Measurements from ENCODE around the gene STARD13.

The STARD13 gene

DNA sequence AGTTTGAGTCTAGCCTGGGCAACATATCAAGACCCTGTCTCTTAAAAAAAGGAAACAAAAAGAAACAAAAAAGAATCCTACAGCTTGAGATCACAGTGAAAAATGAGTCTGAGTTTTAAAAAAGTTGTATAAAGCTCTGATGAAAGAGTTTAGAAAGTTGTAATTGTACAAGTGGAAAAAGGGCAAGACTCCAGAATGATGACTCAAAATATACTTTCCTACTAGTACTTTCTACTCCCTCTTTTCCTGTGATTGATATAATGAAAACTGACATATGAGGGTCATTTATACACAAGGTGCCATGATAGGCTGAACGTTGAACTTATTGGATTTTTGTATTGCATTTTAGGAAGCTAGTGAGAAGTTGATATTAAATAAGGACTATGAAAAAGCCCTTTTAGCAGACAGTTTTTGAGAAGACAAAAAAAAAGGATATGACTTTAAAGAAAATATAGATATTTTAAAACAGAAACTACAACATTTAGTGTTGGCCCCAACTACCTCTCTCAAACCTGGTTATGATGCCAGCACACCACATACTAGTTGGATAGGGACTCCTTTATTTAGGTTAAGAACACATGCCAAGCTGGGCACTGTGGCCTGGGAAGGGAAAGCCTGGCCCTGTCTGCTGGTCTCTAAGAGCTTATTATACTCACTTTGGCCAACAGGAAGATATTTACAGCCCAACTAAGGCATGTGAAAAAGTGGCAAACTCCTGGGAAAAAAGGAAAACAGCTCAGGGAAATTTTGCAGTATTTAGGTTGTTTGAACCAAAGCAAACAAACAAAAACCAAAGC, 152.7 kb downstream of the STARD13 start:
- no peak for DNase-seq

DNA sequence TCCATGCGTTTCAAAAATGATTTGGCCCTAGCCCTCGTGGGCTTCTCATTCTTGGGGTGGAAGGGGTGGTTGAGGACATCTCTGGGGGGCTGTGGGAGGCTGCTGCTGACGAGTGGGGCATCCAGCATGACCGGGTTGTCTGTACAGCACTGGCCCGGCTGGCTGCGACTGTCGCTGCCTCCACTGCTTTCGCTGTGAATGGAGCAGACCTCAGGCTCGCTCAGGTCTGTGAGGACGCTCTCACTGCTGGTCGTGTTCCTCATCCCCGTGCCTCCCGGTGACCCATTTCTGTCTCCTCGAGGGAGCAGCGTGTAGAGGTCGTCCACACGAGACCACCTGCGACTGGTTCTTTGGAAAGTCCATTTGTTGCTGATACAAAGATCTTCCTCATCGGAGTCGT, 155.7 kb downstream of the STARD13 start:
- no peak for DNase-seq

DNA sequence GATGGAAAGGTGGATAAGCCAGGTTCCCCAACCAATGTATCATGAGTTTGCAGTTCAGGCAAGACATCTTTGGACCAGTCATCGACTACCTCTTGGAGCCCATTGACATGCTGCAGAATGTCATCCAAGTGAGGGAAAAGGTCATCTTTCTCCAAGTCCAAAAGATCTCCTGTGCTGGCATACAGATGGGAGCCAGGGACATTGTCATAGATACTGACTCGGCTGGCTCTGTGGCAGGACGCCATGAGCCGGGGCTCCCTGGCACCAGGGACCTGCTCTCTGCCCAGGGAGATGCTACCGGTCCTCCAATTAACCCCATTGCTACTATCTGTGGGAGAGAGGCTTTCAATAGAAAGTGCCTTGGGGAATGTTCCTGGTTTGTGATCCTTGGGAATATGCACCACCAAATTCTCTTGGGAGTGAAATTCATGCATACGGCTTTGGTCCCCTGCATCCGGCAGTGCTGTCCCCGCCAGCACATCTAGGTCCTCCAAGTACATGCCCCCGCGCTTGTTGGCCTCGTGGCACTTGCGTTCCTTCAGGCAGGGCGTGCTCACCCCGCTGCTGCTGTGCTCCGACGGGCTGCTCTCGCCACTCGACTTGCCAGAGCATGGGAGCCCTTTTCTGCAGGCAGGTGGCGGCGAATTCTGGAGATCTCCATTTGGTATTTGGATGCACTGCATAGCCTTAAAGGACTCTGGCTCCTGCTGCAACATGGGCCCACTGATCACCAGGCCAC, 156.3 kb downstream of the STARD13 start:
- no peak for DNase-seq

DNA sequence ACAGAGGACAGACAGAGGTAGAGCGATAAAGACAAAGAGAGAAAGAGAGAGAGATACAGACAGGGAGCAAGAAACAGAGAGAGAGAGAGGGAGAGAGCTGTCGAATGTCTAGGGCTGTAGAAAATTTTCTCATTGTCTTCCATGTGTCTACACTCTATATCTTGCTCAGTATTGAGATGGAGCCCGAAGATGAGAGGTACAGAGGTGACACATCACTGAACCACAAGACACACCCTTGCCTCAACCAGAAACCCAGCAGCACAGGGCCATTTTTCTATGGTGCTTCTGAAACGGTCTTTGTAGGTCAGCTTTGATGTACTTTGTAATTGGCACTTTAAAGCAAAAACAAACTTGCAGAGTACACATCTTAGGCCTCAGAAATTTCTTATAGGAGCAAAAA, 157.4 kb downstream of the STARD13 start:
- no peak for DNase-seq

DNA sequence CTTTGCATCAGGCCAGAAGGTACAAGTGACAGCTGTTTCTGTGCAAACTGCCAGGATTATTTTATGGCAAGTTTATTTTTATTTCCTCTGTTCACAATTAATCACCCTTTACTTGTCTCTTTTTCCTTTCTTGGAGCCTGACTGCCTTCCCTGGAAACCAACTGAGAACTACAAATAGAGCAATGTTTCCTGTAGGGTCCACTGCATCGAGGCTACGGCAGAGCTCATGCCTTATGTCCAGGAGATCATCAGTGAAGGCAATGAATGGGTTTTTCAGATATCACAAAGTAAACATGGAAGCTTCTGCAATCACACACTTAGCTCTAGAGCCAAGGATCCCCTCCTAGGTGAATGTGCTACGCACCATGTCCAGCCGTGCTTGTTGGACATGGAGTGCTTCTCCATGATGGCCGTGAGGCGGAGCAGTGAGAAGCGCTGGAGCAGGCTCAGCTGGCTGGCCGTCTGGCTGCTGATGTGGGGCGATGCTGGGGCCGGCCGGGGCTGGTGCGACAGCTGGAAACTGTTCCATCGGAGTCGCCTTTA, 158.5 kb downstream of the STARD13 start:
- no peak for DNase-seq

DNA sequence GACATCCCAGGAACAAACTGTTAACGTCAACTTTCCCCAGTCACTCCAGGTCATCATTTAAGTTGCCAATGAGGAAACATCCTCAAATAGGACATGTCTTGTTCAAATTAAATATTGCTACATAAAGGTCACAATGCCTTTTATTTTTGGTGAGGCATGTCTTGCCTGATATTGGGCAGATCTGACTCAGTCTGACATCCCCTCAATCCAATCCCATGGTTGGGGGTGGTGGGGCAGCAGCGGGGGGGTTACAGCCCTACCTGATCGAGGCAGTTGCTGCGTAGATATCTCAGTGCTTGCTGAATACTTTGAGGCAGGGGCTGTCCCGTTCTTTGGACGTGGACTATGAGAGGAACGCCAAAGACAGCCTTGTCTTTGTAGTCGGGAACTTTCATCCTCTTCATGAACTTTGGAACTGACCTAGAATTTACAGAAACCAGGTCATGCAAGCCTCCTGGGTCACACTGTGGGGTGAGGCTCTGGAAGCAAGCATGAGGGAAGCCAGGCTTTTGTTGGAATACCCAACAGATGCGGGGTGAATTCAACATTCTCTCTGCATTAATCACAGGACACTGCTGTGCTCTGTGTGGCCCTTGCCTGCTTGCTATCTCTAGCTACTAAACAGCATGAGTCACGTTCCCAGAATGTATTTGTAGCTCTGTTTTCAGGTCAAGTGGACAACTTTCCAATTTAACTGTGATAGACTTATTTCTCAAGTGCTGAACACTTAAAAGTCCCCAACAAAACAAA, 159.6 kb downstream of the STARD13 start:
- no peak for DNase-seq

DNA sequence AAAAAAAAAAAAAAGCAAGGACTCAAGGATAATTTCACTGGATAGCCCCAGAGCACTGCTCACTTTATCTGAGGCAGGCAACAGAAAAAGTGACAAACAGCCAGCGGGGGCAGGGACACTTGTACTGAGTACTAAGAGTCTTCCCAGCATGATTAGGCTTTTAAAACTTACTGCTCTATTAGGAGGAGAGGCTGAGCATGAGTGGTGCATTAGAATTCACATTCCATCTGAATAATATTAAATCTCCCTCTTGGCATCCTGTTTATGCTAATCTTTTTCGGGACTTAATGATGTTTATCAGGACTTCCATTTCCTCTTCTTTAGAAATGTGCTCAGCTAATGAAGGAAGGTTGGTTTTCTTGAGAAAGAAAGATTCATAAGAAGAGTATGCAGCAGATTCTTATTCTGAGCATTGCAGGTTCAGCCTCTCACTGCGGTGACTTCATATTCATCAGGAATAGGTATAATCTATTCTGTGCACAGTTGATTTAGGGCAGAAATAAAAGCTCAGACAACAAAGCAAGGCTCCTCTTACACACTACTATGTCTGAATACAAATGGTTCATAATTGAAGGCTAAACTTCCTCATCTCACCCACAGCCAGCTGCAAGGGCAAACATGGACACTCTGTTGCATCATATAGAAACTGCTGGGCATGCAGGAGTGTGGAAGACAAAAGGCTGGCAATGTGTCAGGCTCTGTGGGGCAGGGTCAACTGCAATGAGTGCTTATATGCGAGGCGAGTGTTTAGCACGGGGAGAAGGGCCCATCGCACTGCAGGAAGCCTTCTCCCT, 162.3 kb downstream of the STARD13 start:
- DNase-seq: no peak

DNA sequence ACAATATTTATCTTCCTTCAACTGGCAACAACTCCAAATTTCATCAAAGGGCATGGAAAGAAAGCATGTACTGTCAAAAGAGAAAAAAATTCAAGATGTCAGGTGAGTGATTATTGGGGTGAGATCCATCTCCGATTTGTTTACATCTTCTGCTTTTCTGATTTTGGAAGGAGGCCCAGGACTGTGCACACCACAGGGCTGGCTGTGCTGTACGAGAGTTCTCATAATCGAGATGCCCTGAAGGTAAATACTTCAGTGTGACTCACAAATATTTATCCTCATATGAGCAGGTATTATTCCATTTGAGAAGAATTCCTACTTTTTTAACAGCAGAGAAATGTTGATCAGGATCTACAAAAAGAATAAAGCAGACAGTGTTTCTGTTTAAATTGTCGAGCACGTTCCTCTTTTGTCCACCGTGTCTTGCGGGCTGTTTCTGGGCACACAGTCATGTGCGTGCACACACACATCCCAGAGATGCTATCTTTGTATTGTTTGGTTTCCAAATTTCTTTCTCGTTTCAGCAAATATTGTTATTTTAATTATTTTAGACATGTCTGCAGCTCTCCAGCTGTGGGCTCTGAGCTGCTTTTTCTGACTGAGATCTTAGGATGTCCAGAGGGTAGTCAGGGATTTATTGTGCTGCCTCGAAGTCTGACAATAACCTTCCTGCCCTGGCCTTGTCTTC, 165.6 kb downstream of the STARD13 start:
- DNase-seq: no peak

DNA sequence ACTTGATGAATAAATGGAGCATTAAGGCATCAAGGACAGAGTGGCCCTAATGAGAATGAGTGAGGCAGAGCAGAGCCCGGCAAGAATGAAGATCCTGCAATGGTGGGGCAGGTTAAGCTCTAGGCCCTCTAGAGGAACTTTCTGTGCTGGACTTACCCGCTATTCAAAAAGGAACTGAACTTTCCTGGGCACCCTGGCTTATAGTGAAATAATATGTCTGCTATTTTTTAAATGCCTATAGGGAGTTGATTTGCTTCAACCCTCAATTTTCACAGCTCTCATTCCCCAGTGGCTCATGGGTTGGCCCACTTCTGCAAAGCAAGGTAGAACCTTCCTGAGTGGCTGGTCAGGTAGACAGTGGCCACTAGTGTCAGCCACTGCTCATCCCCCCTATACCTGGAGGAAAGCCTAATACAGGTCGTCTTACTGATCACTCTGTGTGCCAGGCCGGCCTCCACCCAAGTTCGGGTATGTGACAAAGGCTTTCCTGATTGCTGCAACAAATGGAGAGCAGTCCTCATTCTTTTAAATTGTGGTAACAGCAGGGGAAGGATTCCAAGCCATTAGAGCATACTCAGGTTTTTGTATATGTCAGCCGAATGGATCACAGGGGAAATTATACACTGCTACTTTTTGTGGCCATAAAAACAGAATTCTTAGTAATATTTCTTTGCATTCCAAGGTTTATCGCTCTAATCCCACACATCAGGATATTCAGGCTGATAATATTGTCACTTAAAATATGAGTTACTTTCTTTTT, 166.4 kb downstream of the STARD13 start:
- DNase-seq: no peak

DNA sequence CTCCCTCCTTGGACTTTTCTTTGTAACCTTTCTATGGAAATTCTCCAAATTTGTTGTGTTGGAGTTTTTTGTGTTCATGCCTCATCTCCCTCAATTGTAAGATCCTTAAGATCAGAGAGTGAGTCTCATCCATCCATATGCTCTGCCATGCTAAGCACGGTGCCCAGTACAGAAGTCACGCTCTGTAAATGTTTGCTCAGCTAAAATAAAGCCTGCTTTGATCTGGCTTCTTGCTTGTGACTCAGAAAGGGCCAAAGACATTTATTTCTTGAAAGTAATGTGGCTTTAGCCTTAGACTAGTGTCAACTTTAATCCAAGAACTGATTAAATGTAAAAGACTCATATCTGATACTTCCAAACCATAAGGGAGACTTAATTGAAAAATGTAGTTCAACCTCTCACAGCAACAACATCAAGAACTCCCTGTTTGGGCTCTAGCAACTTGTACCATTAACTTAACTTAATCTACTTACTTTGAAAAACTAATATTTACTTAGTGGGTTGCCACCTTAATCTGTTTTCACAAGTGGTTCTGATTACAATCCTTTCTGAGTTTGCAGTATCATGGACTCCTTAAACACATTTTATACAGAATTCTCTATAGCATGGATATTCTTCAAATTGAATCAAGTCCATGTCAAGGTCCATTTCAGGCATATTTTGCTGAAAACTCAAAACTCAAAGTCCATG, 169.1 kb downstream of the STARD13 start:
- no peak for DNase-seq

DNA sequence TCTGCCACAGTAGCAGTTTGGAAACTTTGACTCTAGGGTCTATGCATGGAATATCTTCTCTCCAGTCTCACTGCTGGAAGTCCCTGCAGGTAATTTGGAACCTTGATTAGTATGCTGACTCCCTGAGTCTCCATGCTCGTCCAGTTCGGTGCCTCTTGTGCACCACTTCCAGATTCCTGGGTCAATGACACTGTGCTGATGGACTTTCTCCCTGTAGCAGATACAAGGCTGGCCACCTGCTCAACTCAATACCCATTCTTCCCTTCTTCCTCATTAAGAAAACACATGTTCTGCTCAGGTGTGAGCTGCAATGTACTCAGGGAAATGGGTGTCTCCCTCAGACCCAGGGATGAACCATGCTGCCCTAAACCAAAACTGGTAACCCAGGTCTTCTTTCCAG, 170.3 kb downstream of the STARD13 start:
- DNase-seq: no peak

DNA sequence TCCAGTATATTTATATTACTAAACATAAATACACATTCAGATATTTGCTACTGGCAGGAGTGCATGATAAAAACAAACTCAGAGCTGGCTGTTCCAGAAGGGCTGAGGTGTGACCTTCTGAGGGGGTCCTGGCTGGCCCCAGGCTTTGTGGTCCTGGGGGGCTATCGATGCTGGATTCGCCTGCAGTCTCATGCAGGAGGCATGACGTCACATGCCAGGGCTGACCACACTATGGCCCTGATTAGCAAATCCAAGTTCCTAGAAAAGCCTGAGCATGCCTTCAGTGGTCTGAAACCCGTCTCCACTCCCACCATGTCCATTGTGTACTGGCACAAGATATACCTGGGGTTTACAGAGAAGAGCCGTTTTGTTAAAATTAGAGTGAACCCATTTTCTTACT, 171.4 kb downstream of the STARD13 start:
- DNase-seq: no peak

DNA sequence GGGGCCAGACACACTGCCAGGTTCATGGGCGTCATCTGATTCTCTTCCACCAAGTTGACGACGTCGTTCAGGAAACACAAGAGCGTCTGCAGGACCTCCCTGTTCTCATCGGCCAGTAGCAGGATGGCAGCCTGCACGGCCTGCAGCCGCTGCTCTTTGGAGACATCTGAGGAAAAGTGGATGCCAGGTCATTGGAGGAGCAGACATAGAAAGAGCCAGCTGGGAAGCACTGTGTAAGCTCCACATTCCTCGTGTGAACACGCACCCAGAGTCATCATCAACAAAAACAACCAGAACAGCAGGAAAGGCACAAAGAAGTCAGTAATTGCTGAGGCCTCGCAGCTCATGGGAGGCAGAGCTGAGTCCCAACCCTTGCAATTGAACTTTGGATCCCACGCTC, 172.8 kb downstream of the STARD13 start:
- DNase-seq: no peak

DNA sequence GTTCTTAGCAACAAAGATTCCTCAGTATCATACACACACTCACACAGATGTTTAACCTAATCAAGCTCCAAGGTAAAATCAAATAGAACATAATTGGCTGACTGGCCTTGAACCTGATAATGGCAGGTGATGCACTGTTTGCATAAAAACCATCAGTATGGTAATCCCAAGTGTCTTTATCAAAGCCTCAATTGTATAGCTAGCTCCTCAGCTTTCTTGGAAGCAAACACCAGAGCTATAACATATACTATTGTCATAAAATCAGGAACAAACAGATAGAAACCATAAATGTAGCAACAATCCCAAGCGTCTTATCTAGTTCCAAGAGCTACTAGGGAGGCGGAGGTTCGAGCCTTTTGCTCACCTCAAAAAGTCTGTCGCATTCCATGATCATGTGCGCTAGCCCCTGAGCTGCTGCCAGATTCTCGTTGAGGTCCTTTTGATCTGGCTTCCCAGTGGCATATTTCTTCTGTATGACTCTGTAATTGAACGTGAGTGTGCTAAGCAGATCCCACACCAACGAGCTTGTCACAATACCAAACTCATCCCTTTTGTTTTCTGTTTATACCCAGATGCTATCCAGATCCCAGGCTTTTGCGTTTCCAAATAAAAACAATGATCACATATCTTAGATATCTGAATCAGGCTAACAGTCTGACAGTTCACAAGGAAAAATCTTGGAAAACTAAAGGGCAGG, 174.0 kb downstream of the STARD13 start:
- peak; percentile 27 for DNase-seq

DNA sequence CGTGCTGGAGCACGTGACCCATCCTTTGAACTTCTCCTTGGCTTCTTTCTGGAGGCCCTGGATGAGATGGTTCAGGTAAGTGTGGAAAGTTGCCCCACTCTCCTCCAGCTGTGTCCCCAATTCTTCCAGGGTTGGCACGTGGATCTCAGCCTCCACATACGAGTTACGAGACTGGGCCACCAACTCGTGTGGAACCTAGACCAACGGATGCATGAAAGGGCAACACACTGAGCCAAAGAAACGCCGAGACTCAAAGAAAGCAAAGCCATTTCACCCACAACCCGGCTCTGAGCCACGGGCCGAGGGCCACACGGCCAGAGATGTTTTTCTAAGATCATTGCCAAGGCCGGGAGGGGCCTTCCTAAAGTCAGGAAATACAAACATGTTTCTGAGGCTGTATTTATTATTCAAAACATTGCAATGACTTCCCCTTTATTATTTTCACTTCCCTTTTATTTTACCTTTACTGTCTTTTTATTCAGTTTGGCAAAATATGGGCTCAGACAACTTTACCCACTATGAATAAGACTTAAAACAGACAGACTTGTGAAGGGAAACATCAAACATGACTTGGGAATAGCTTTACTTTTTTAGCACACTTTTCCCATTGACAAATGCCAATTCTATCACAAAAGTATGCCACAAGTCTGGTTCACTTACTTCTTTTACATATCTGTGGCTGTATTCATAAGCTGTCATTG, 174.7 kb downstream of the STARD13 start:
- no peak for DNase-seq

DNA sequence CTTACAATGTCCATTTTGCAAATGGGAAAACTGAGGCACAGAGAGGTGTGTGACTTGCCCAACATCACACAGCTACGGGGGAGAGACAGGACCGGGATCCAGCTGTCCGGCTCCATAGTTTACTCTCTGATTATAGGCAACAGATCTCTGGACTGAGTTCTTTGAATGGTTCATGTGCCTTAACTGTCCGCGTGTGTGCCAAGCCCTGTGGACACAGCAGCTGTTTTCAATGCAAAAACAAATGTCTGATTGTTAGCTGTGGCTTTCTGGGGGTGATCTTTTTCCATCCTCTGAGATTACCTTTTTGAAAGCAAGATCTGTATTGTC, 175.2 kb downstream of the STARD13 start:
- no peak for DNase-seq

DNA sequence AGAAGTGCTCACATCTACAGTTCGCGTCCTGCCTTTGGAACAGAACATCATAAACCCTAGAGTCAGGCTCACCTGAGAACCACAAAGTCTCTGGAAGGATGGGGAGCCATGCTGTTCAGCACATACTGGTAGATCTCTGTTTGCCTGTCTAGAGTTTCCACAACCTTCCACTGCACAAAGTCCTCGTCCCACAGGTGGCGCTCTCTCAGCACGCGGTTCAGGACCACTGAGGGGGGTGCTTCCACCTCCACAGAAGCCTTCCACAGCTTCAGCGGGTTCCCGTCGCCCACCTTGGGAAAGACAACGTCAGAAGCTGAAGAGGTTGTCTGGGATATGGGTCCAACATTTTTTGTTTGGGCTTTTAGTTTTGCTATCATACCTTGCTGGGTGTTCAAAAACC, 175.8 kb downstream of the STARD13 start:
- no peak for DNase-seq

DNA sequence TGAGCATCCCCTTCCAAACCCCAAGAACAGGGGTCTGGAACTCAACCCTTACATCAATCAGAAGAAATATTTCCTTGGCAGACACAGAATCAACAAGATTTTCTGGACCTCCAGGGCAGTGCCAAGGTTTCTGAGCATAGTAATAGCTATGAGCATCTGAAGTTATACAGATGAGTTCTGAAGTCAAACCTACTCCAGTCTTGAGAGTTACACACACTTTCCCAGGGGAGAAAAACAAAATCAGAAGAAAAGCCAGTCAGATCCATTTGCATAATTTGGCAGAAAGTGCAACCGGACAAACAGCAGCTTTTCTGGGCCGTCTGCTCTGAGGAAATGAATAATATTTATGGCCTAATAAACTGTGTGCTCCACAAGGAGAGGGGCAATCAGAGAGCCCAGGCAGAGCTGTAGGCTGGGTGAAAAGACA, 176.3 kb downstream of the STARD13 start:
- no peak for DNase-seq

DNA sequence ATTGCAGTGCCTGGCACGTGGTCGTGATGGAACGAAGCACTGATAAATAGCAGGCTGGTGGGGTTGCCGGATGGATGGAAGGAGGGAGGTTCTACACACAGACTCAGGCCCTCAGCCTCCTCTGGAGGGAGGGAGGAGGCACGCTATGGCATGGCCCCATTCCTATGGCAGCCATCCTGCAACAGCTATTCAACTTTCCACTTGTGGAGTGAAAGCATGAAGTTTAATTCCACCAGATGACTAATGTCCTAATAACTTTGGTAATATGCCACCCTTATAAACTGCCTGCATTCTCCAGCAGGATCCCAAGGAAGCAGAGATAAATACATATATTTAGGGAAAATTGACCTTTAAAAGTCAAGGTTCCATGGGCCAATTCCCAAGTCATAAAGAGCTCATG, 176.9 kb downstream of the STARD13 start:
- DNase-seq: no peak
